H54 (cell line): ENCODE data around the gene FLRT1.

Experiments
- DNase-seq: peaks from one replicate; pipeline ENCODE4 v3.0.0; 2011; ENCODE audit warnings: low spot score, mixed read lengths; ENCODE audit not compliant: insufficient read length
- FAIRE-seq: peaks from 3 replicates; lab custom pipeline; 2011; peaks lifted over from hg19 to GRCh38; lab: Jason Lieb, UNC
- POLR2A ChIP-seq: IDR thresholded peaks from 2 replicates; pipeline ENCODE4 v1.6.1; 2011; ENCODE audit warnings: low read depth, mild to moderate bottlenecking, low read length

The FLRT1 gene

GRCh38 chr11:64025205-64025604 lies 10.5 kb upstream of the FLRT1 start:
- TF ChIP-seq POLR2A = no peak
- DNase-seq (no peak), FAIRE-seq (no peak)

GRCh38 chr11:64026575-64027205 lies 9.0 kb upstream of the FLRT1 start:
- TF ChIP-seq POLR2A = no peak
- DNase-seq (no peak), FAIRE-seq (no peak)

GRCh38 chr11:64027651-64028397 lies 7.9 kb upstream of the FLRT1 start:
- DNase-seq (no peak), FAIRE-seq (no peak)
- TF ChIP-seq POLR2A = no peak

- TF ChIP-seq POLR2A = no peak
- FAIRE-seq (no peak), DNase-seq (no peak)
Observed at GRCh38 chr11:64028398-64029115, 7.2 kb upstream of the FLRT1 start.

GRCh38 chr11:64029773-64030172 lies 6.0 kb upstream of the FLRT1 start:
- FAIRE-seq (no peak), DNase-seq (no peak)

GRCh38 chr11:64031001-64031400 lies 4.7 kb upstream of the FLRT1 start:
- no peak for TF ChIP-seq POLR2A
- FAIRE-seq = no peak
- no peak for DNase-seq

More at GRCh38 chr11:64029773-64030172, 6.0 kb upstream of the FLRT1 start:
- no peak for TF ChIP-seq POLR2A

GRCh38 chr11:64032050-64032449 lies 3.7 kb upstream of the FLRT1 start:
- DNase-seq = no peak
- no peak for FAIRE-seq

GRCh38 chr11:64034411-64034811 lies 1.3 kb upstream of the FLRT1 start:
- FAIRE-seq = no peak
- DNase-seq = no peak
- TF ChIP-seq POLR2A = no peak

More at GRCh38 chr11:64032050-64032449, 3.7 kb upstream of the FLRT1 start:
- TF ChIP-seq POLR2A = no peak

GRCh38 chr11:64035081-64035524 lies 628 bp upstream of the FLRT1 start:
- no peak for TF ChIP-seq POLR2A
- FAIRE-seq (no peak), DNase-seq (no peak)

GRCh38 chr11:64036087-64037026 lies 626 bp downstream of the FLRT1 start:
- FAIRE-seq (no peak), DNase-seq (peak; percentile 73)
- no peak for TF ChIP-seq POLR2A

GRCh38 chr11:64037027-64037634 lies 1.4 kb downstream of the FLRT1 start:
- DNase-seq (no peak), FAIRE-seq (no peak)
- TF ChIP-seq POLR2A = no peak

GRCh38 chr11:64038500-64038899 lies 2.8 kb downstream of the FLRT1 start:
- DNase-seq (no peak), FAIRE-seq (no peak)
- no peak for TF ChIP-seq POLR2A
